Astrocyte (in vitro differentiated cells and primary cell): ENCODE results near the gene DROSHA. TPM values are rescaled to one million over a fixed set of nuclear protein-coding genes. Genes with fewer than 3 reads are reported as not detected.

Experiments
- DNase-seq: peaks from one replicate; pipeline ENCODE4 v3.0.0-alpha.2; 2010; ENCODE audit warnings: low read depth
- FAIRE-seq: peaks from 2 replicates; lab custom pipeline; 2011; peaks lifted over from hg19 to GRCh38; lab: Jason Lieb, UNC
- H2AFZ ChIP-seq: 2 replicates; pipeline ENCODE4 v1.6.0; 2012; ENCODE audit warnings: low read depth, low read length, inconsistent platforms
- H3K27ac ChIP-seq: 2 replicates; pipeline ENCODE4 v1.5.1; 2011; ENCODE audit warnings: low read depth, low read length, inconsistent platforms
- H3K27me3 ChIP-seq: 2 replicates; pipeline ENCODE4 v1.6.0; 2011; ENCODE audit warnings: low read length, inconsistent platforms; ENCODE audit not compliant: insufficient read depth
- H3K36me3 ChIP-seq: 2 replicates; pipeline ENCODE4 v1.5.1; 2011; ENCODE audit warnings: low read length, inconsistent platforms; ENCODE audit not compliant: insufficient read depth
- H3K4me1 ChIP-seq: 2 replicates; pipeline ENCODE4 v1.5.1; 2011; ENCODE audit warnings: low read length, inconsistent platforms; ENCODE audit not compliant: insufficient read depth
- H3K4me2 ChIP-seq: 2 replicates; pipeline ENCODE4 v1.6.0; 2012; ENCODE audit warnings: low read length, inconsistent platforms
- H3K4me3 ChIP-seq: 2 replicates; pipeline ENCODE4 v1.5.1; 2011; ENCODE audit warnings: low read depth, mild to moderate bottlenecking, low read length, inconsistent platforms; ENCODE audit not compliant: insufficient read depth
- H3K79me2 ChIP-seq: 2 replicates; pipeline ENCODE4 v1.6.0; 2012; ENCODE audit warnings: mild to moderate bottlenecking, low read length, inconsistent platforms; ENCODE audit not compliant: insufficient read depth
- H3K9ac ChIP-seq: 2 replicates; pipeline ENCODE4 v1.6.0; 2012; ENCODE audit warnings: mild to moderate bottlenecking, low read length, inconsistent platforms
- H3K9me3 ChIP-seq: 2 replicates; pipeline ENCODE4 v1.5.1; 2012; ENCODE audit warnings: low read depth, mild to moderate bottlenecking, low read length, inconsistent platforms; ENCODE audit not compliant: insufficient read depth
- H4K20me1 ChIP-seq: 2 replicates; pipeline ENCODE4 v1.6.0; 2012; ENCODE audit warnings: low read length, inconsistent platforms; ENCODE audit not compliant: insufficient read depth
- H3K27ac Mint-ChIP-seq: one replicate; pipeline ENCODE4 v1.8.0; 2021; ENCODE audit warnings: mild to moderate bottlenecking, mixed read lengths; ENCODE audit not compliant: unreplicated experiment
- H3K27me3 Mint-ChIP-seq: one replicate; pipeline ENCODE4 v1.8.0; 2021; ENCODE audit warnings: low read depth, mixed read lengths; ENCODE audit not compliant: unreplicated experiment
- H3K36me3 Mint-ChIP-seq: one replicate; pipeline ENCODE4 v1.8.0; 2021; ENCODE audit warnings: low read depth, mixed read lengths; ENCODE audit not compliant: unreplicated experiment
- H3K4me1 Mint-ChIP-seq: one replicate; pipeline ENCODE4 v1.8.0; 2021; ENCODE audit warnings: low read depth, mixed read lengths; ENCODE audit not compliant: unreplicated experiment
- H3K4me3 Mint-ChIP-seq: one replicate; pipeline ENCODE4 v1.8.0; 2021; ENCODE audit warnings: mild to moderate bottlenecking, moderate library complexity, mixed read lengths; ENCODE audit not compliant: unreplicated experiment
- H3K9me3 Mint-ChIP-seq: one replicate; pipeline ENCODE4 v1.8.0; 2021; ENCODE audit warnings: mild to moderate bottlenecking, mixed read lengths; ENCODE audit not compliant: unreplicated experiment
- EZH2 ChIP-seq: IDR thresholded peaks from 2 replicates; pipeline ENCODE4 v1.6.1; 2012; ENCODE audit warnings: mild to moderate bottlenecking, low read length, inconsistent platforms; ENCODE audit not compliant: insufficient read depth
- total RNA-seq: library from RNA; stranded (reverse); gene quantifications from 2 replicates; pipeline ENCODE4 v1.2.1, GENCODE V29; 2021
- TF ChIP-seq, protein P1 (sequence below): IDR thresholded peaks from 2 replicates; pipeline ENCODE4 v1.5.1; 2011; ENCODE audit warnings: low read depth, mild to moderate bottlenecking, inconsistent platforms, low read length, moderate library complexity; ENCODE audit not compliant: insufficient read depth

Gene DROSHA
- total RNA-seq, 1 donor from 2014 or later, result 50.6 TPM

DNA sequence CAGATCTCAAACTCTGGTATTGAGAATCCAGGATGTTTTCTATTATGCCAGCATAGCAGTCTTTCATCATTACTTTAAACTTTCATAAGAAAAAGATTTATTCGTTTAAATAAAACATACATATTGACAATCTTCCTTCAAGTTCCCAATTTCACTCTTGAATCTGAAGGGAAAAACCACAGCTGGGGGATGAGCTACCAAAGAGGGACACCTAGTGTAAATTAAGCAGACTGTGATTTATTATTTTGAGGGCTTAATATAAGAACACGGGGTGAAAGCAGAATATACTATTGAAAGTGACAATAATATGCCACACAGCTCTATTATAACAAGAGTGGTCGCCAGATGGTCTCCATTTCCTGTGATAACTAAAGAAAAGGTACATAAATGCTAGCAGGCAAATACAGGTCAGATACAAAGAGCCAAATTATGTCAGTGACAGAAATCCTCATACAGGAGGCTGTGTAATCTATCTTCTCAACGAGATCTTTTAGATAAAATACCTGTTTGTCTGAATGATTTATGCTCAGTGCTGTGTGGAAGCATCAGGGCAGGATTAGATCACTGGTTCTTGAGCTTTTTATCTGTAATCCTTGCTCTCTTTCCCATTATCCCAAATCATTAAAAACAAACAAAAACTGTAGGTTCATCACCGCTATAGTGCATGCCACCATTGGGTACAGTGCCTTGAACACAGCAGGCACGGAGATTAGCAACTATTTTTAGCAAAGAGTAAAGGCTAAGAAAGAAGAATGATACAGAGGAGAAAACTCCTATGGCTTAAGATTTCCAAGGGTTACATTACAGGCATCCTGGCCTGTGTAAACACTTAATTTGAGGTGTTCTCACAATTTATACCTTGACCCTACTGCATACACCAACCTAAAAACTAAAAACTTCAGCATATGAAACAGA, 116.6 kb downstream of the DROSHA start:
- H3K4me3 Mint-ChIP-seq, result no peak overlapping the region
- no peak overlapping the region for H3K4me3 ChIP-seq
- H3K27me3 ChIP-seq, result no peaks in the 10 kb centered on the region
- H3K27ac ChIP-seq, result no peak overlapping the region
- peaks cover 7% of the 10 kb centered on the region for H3K36me3 Mint-ChIP-seq
- peaks cover 33% of the 10 kb centered on the region for H3K36me3 ChIP-seq
- H3K9me3 Mint-ChIP-seq, result no peaks in the 10 kb centered on the region
- peaks cover 3% of the 10 kb centered on the region for H3K4me1 Mint-ChIP-seq
- no peak overlapping the region for H3K27ac Mint-ChIP-seq
- H3K9me3 ChIP-seq, result no peaks in the 10 kb centered on the region
- no peak for DNase-seq
- no peaks in the 10 kb centered on the region for H4K20me1 ChIP-seq
- no peak for FAIRE-seq
- no peak overlapping the region for H2AFZ ChIP-seq
- H3K79me2 ChIP-seq, result peaks cover 3% of the 10 kb centered on the region
- TF ChIP-seq, protein P1, sequence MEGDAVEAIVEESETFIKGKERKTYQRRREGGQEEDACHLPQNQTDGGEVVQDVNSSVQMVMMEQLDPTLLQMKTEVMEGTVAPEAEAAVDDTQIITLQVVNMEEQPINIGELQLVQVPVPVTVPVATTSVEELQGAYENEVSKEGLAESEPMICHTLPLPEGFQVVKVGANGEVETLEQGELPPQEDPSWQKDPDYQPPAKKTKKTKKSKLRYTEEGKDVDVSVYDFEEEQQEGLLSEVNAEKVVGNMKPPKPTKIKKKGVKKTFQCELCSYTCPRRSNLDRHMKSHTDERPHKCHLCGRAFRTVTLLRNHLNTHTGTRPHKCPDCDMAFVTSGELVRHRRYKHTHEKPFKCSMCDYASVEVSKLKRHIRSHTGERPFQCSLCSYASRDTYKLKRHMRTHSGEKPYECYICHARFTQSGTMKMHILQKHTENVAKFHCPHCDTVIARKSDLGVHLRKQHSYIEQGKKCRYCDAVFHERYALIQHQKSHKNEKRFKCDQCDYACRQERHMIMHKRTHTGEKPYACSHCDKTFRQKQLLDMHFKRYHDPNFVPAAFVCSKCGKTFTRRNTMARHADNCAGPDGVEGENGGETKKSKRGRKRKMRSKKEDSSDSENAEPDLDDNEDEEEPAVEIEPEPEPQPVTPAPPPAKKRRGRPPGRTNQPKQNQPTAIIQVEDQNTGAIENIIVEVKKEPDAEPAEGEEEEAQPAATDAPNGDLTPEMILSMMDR, result no peak
- no peak for TF ChIP-seq EZH2
- no peaks in the 10 kb centered on the region for H3K27me3 Mint-ChIP-seq
- H3K4me2 ChIP-seq, result no peak overlapping the region
- H3K4me1 ChIP-seq, result no peaks in the 10 kb centered on the region
- no peak overlapping the region for H3K9ac ChIP-seq

DNA sequence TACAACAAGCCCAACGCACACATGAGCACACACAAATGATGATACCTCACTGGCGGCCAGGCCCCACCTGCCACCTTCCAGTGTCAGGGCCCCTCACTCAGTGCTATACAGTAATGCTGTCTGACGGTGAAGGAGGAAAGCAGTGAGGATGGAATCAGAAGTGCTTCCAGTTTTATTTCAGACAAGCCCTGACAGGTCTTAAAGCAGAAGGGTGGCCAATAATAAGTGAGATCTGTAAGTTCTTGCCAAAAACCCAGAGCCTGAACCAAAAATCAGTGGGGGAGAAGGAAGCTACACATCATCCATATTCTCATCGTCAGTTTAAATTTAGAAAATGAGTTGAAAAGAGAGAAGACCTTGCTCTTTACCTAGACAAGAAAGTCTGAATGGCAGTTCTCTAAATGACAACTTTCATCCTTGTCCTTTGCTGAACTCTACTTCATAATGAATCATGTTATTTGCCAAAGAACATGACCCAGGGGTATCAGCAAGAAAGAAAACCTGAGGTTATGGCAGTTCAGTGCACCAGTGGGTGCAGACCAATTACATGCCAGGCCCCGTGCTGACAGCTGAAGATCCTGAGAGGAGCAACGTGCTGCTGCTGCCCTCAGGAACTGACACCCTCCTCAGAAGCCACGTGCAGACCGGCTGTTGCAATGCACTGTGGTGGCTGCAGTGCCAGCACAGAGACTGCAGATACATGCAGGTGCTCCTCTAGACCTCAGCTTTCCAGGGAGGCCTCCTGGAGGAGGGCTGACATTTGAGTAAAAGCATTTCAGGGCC, 118.7 kb downstream of the DROSHA start:
- H3K79me2 ChIP-seq, result peaks cover 3% of the 10 kb centered on the region
- no peaks in the 10 kb centered on the region for H4K20me1 ChIP-seq
- H3K4me1 ChIP-seq, result peaks cover 8% of the 10 kb centered on the region
- Mint-ChIP-seq H3K36me3 (peaks cover 11% of the 10 kb centered on the region), H3K9me3 (no peaks in the 10 kb centered on the region), H3K4me3 (no peak overlapping the region), H3K4me1 (peaks cover 17% of the 10 kb centered on the region), H3K27ac (no peak overlapping the region), H3K27me3 (no peaks in the 10 kb centered on the region)
- H3K4me3 ChIP-seq, result no peak overlapping the region
- no peak overlapping the region for H2AFZ ChIP-seq
- H3K4me2 ChIP-seq, result no peak overlapping the region
- no peak for TF ChIP-seq EZH2
- TF ChIP-seq, protein P1, result no peak
- no peak for FAIRE-seq
- no peak for DNase-seq
- no peaks in the 10 kb centered on the region for H3K27me3 ChIP-seq
- no peak overlapping the region for H3K27ac ChIP-seq
- H3K9me3 ChIP-seq, result no peaks in the 10 kb centered on the region
- peaks cover 15% of the 10 kb centered on the region for H3K36me3 ChIP-seq
- no peak overlapping the region for H3K9ac ChIP-seq
